Ramos (cell line): ENCODE data around the gene AGO4.
"Not testable (repeated sequence)": the region's sequence is repeated elsewhere in the genome, so short reads cannot be mapped to it uniquely, and the experiment has no call there.

Experiments
- in situ Hi-C: fragments of 300-500 bp; cut with MboI; formaldehyde crosslinking; loops from one replicate; pipeline ENCODE4 v1.14.3; 2022; ENCODE audit warnings: low sequenced_read_pairs; ENCODE audit not compliant: unreplicated experiment

AGO4 gene

GRCh38 chr1:35807614-35808449 is at the start of gene AGO4:
Gene AGO4 (plus strand): TSS chr1:35808016. CDS start chr1:35808417, 401 bp downstream.
- in situ Hi-C loops = no loop called here

GRCh38 chr1:35762141-35762540 is 45.7 kb upstream of the AGO4 start:
- in situ Hi-C loops = no loop called here

GRCh38 chr1:35763201-35763600 is 44.6 kb upstream of the AGO4 start:
- in situ Hi-C loops = no loop called here

- in situ Hi-C loops = no loop called here
Measured at GRCh38 chr1:35764283-35764682, 43.5 kb upstream of the AGO4 start.

- in situ Hi-C loops = no loop called here
Measured at GRCh38 chr1:35768350-35769187, 39.2 kb upstream of the AGO4 start.

- in situ Hi-C loops = no loop called here
Measured at GRCh38 chr1:35769188-35769758, 38.5 kb upstream of the AGO4 start.

- in situ Hi-C loops = loop anchor here (10.0 kb wide), 1 partner anchor 329 kb away; no protein-coding TSS in a partner anchor
Measured at GRCh38 chr1:35773711-35774110, 34.1 kb upstream of the AGO4 start.

GRCh38 chr1:35776172-35776571 is 31.6 kb upstream of the AGO4 start:
- in situ Hi-C loops = loop anchor here (5.0 to 10.0 kb wide), 2 partner anchors 209 to 331 kb away; no protein-coding TSS in a partner anchor

- in situ Hi-C loops = loop anchor here (5.0 to 10.0 kb wide), 2 partner anchors 210 to 332 kb away; no protein-coding TSS in a partner anchor
Measured at GRCh38 chr1:35777109-35777508, 30.7 kb upstream of the AGO4 start.

GRCh38 chr1:35783055-35783583 is 24.7 kb upstream of the AGO4 start:
- in situ Hi-C loops = no loop called here

- in situ Hi-C loops = not testable (repeated sequence)
Measured at GRCh38 chr1:35784364-35784763, 23.5 kb upstream of the AGO4 start.

GRCh38 chr1:35788139-35788538 is 19.7 kb upstream of the AGO4 start:
- in situ Hi-C loops = no loop called here

- in situ Hi-C loops = no loop called here
Measured at GRCh38 chr1:35790670-35791069, 17.1 kb upstream of the AGO4 start.

GRCh38 chr1:35795295-35795694 is 12.5 kb upstream of the AGO4 start:
- in situ Hi-C loops = no loop called here

- in situ Hi-C loops = no loop called here
Measured at GRCh38 chr1:35797380-35797779, 10.4 kb upstream of the AGO4 start.

GRCh38 chr1:35798019-35798418 is 9.8 kb upstream of the AGO4 start:
- in situ Hi-C loops = not testable (repeated sequence)

- in situ Hi-C loops = not testable (repeated sequence)
Measured at GRCh38 chr1:35800167-35800887, 7.5 kb upstream of the AGO4 start.

GRCh38 chr1:35808450-35809113 is 766 bp downstream of the AGO4 start:
- in situ Hi-C loops = no loop called here
